SK-N-SH (cell line): ENCODE data around the gene SNHG17.

Experiments
- CTCF ChIP-seq: fragments of 200-600 bp; sonication (generic); IDR thresholded peaks from 2 replicates; pipeline ENCODE4 v1.6.1; 2017; ENCODE audit warnings: antibody characterized with exemption, mild to moderate bottlenecking, moderate library complexity
- EZH2phosphoT487 ChIP-seq: fragments of 200-600 bp; sonication (generic); IDR thresholded peaks from 2 replicates; pipeline ENCODE4 v1.6.1; 2017; ENCODE audit warnings: low read depth, mixed run types, mild to moderate bottlenecking, antibody characterized with exemption, moderate library complexity, borderline replicate concordance
- NRF1 ChIP-seq: IDR thresholded peaks from 2 replicates; pipeline ENCODE4 v1.6.1; 2012; ENCODE audit warnings: low read depth, mild to moderate bottlenecking, low read length
- POLR2AphosphoS5 ChIP-seq: IDR thresholded peaks from 2 replicates; pipeline ENCODE4 v1.6.1; 2012; ENCODE audit warnings: low read depth, low read length
- TEAD4 ChIP-seq: IDR thresholded peaks from 2 replicates; pipeline ENCODE4 v1.4.0; 2012; ENCODE audit warnings: mild to moderate bottlenecking, borderline replicate concordance; ENCODE audit not compliant: insufficient read depth

GRCh38 chr20:38471245-38471644, 36.1 kb upstream of the SNHG17 start:
- no peak for TF ChIP-seq CTCF
- no peak for TF ChIP-seq TEAD4
- no peak for TF ChIP-seq EZH2phosphoT487
- TF ChIP-seq POLR2AphosphoS5: no peak
- TF ChIP-seq NRF1: no peak
